HCT116 (cell line): ENCODE data around the gene E4F1. TPM values are rescaled to one million over a fixed set of nuclear protein-coding genes. Genes with fewer than 3 reads are reported as not detected.

Experiments used
- ATAC-seq: fragments of 200-7000 bp; cut with Tn5 transposase; 2 replicates; pipeline ENCODE4 v1.9.1; 2020; ENCODE audit warnings: mild to moderate bottlenecking, moderate library complexity
- BruUV-seq: library from RNA; stranded (reverse); fragments of 400-500 nt; replicated peaks from 2 replicates; lab custom pipeline; 2021; lab: Mats Ljungman, UMichigan
- CTCF ChIA-PET: fragments of 300-600 bp; sonication (Branson Sonifier 250); formaldehyde crosslinking; loops from one replicate; lab custom pipeline; 2021; ENCODE audit warnings: antibody characterized with exemption; lab: Charles Lee
- POLR2A ChIA-PET: fragments of 300-600, 350-600 bp; sonication (Branson Sonifier 250); formaldehyde crosslinking; loops from one replicate; lab custom pipeline; 2021; ENCODE audit warnings: antibody characterized with exemption; lab: Charles Lee
- RAD21 ChIA-PET, 2 experiments: fragments of 300-600 bp; sonication (Branson Sonifier 250); formaldehyde crosslinking; loops; one replicate each; lab custom pipeline; 2023; ENCODE audit warnings: low total read pairs in 2 of 2; ENCODE audit not compliant: uncharacterized antibody in 2 of 2, unreplicated experiment in 2 of 2, low non-redundant PET in 1 of 2; lab: Charles Lee
- DNase-seq: peaks from one replicate; pipeline ENCODE4 v3.0.0-alpha.2; 2010; ENCODE audit warnings: low read depth, low spot score
- H2AFZ ChIP-seq: fragments of 200-600 bp; shearing (Covaris generic), sonication (generic); 2 replicates; pipeline ENCODE4 v1.6.1; 2017; ENCODE audit warnings: low read depth, mixed run types, mixed read lengths, antibody characterized with exemption, low read length; ENCODE audit not compliant: poor library complexity, severe bottlenecking
- H3K27ac ChIP-seq: 2 replicates; pipeline ENCODE4 v1.5.1; 2012; ENCODE audit warnings: low read depth, low read length
- H3K27me3 ChIP-seq: fragments of 200-600 bp; sonication (generic); 2 replicates; pipeline ENCODE4 v1.6.1; 2016; ENCODE audit warnings: mixed run types, low read length, mixed read lengths; ENCODE audit not compliant: insufficient read depth
- H3K36me3 ChIP-seq, 2 experiments: fragments of 200-500 bp in 1 of 2; fragments of 200-600 bp in 1 of 2; sonication (Bioruptor generic) in 1 of 2; sonication (generic) in 1 of 2; 2 replicates each; pipeline versions ENCODE4 v1.5.1 to v1.6.1; 2014 to 2016; ENCODE audit warnings: low read length in 2 of 2, inconsistent platforms in 1 of 2, mixed read lengths in 1 of 2, mixed run types in 1 of 2; ENCODE audit not compliant: insufficient read depth in 2 of 2, control insufficient read depth in 1 of 2
- H3K4me1 ChIP-seq, 2 experiments: fragments of 200-600 bp in 1 of 2; sonication (generic) in 1 of 2; 2 replicates each; pipeline versions ENCODE4 v1.5.1 to v1.6.1; 2012 to 2017; ENCODE audit warnings: low read length in 2 of 2, inconsistent platforms in 1 of 2, mild to moderate bottlenecking in 1 of 2, mixed read lengths in 1 of 2, mixed run types in 1 of 2, moderate library complexity in 1 of 2; ENCODE audit not compliant: insufficient read depth in 2 of 2, control insufficient read depth in 1 of 2
- H3K4me2 ChIP-seq: fragments of 200-600 bp; sonication (generic); 2 replicates; pipeline ENCODE4 v1.6.1; 2017; ENCODE audit warnings: mixed run types, low read length, mixed read lengths
- H3K4me3 ChIP-seq, 2 experiments: fragments of 200-600 bp in 1 of 2; sonication (generic) in 1 of 2; replicated peaks in 1 of 2; 2 replicates each; pipeline ENCODE4 v1.5.1; 2011 to 2016; ENCODE audit warnings: low read length in 2 of 2, control low read depth in 1 of 2, low read depth in 1 of 2, mild to moderate bottlenecking in 1 of 2, mixed read lengths in 1 of 2, mixed run types in 1 of 2
- H3K79me2 ChIP-seq: fragments of 200-600 bp; sonication (generic); 2 replicates; pipeline ENCODE4 v1.6.1; 2017; ENCODE audit warnings: mild to moderate bottlenecking, mixed run types, low read length, moderate library complexity, mixed read lengths; ENCODE audit not compliant: insufficient read depth
- H3K9ac ChIP-seq: fragments of 200-600 bp; sonication (generic); 2 replicates; pipeline ENCODE4 v1.6.1; 2016; ENCODE audit warnings: low read length, mixed read lengths
- H3K9me2 ChIP-seq: fragments of 200-600 bp; sonication (generic), shearing (Covaris generic); 2 replicates; pipeline ENCODE4 v1.6.1; 2017; ENCODE audit warnings: mixed run types, mild to moderate bottlenecking, moderate library complexity; ENCODE audit not compliant: insufficient read depth
- H3K9me3 ChIP-seq, 2 experiments: fragments of 200-500 bp in 1 of 2; fragments of 200-600 bp in 1 of 2; sonication (Bioruptor generic) in 1 of 2; sonication (generic) in 1 of 2; 2 replicates each; pipeline ENCODE4 v1.6.1; 2014 to 2017; ENCODE audit warnings: low read length in 2 of 2, mixed read lengths in 2 of 2, inconsistent platforms in 1 of 2, low read depth in 1 of 2, mild to moderate bottlenecking in 1 of 2, mixed run types in 1 of 2, moderate library complexity in 1 of 2; ENCODE audit not compliant: control insufficient read depth in 1 of 2, insufficient read depth in 1 of 2
- H4K20me1 ChIP-seq: fragments of 200-600 bp; sonication (generic), shearing (Covaris generic); 2 replicates; pipeline ENCODE4 v1.6.1; 2017; ENCODE audit warnings: mixed run types, mild to moderate bottlenecking, moderate library complexity; ENCODE audit not compliant: insufficient read depth
- CBX3 ChIP-seq: IDR thresholded peaks from 2 replicates; pipeline ENCODE4 v1.6.1; 2012; ENCODE audit warnings: low read depth
- EZH2phosphoT487 ChIP-seq: fragments of 200-600 bp; IDR thresholded peaks from 2 replicates; pipeline ENCODE4 v1.6.1; 2018; ENCODE audit warnings: antibody characterized with exemption, borderline replicate concordance
- FOSL1 ChIP-seq: IDR thresholded peaks from 2 replicates; pipeline ENCODE4 v1.6.1; 2012; ENCODE audit warnings: low read depth
- POLR2AphosphoS5 ChIP-seq: IDR thresholded peaks from 2 replicates; pipeline ENCODE4 v1.6.1; 2011; ENCODE audit warnings: mild to moderate bottlenecking, low read depth, low read length, moderate library complexity
- SIN3A ChIP-seq: IDR thresholded peaks from 2 replicates; pipeline ENCODE4 v1.6.1; 2012; ENCODE audit warnings: low read depth
- SRF ChIP-seq: IDR thresholded peaks from 2 replicates; pipeline ENCODE4 v1.6.1; 2012; ENCODE audit warnings: low read depth
- TCF7L2 ChIP-seq: IDR thresholded peaks from 2 replicates; pipeline ENCODE4 v1.7.0; 2011; ENCODE audit warnings: borderline replicate concordance, inconsistent platforms; ENCODE audit not compliant: insufficient read depth, insufficient read length; ENCODE audit errors: extremely low read depth
- YY1 ChIP-seq: IDR thresholded peaks from 2 replicates; pipeline ENCODE4 v1.6.1; 2011; ENCODE audit warnings: low read length, low read depth, moderate library complexity, mild to moderate bottlenecking; ENCODE audit not compliant: insufficient replicate concordance; ENCODE audit errors: extremely low read depth
- ZFX ChIP-seq: fragments of 450-650 bp; IDR thresholded peaks from 2 replicates; pipeline ENCODE4 v1.6.1; 2017
- ZNF274 ChIP-seq: fragments of 200-500 bp; sonication (Bioruptor generic); IDR thresholded peaks from 2 replicates; pipeline ENCODE4 v1.6.1; 2014; ENCODE audit warnings: mild to moderate bottlenecking, low read depth, low read length, inconsistent platforms
- intact Hi-C: fragments of 100-400 bp; cut with micrococcal nuclease; formaldehyde crosslinking; loops from 2 replicates; pipeline ENCODE4 v1.10.0; 2022
- total RNA-seq: library from RNA; stranded (reverse); gene quantifications from one replicate; pipeline ENCODE4 v1.2.1, GENCODE V29; 2021; ENCODE audit not compliant: unreplicated experiment
- TF ChIP-seq, protein P1 (sequence below): IDR thresholded peaks from 2 replicates; pipeline ENCODE4 v1.6.1; 2012

E4F1 gene
- total RNA-seq, 1 experiment from 2014 or later: 40.7 TPM

DNA sequence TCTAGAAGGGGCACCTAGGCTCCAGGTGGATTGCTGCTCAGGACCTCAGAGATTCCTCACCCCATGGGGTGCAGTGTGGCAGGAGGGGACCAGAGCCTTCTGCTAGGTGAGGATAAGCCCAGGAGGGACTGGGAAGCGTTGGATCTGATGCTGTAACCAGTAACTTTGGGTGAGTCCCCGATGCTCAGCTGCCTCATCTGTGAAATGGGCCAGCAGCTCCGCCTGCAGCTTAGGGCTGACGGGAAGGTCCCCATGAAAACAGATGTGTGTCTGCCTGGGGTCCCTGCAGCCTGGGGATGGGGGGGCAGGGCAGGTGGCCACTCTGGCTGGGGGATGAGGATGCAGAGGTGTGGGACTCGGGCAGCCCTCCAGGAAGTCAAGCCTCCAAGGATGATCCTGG is 24.3 kb upstream of the E4F1 start:
- no peaks in the 10 kb centered on the region for H3K36me3 ChIP-seq
- H3K9me3 ChIP-seq: no peaks in the 10 kb centered on the region
- no peaks in the 10 kb centered on the region for H4K20me1 ChIP-seq
- H3K79me2 ChIP-seq: no peaks in the 10 kb centered on the region
- intact Hi-C loops: loop anchor here (10.0 kb wide), 1 partner anchor 306 kb away; no protein-coding TSS in a partner anchor
- H3K9me2 ChIP-seq: no peaks in the 10 kb centered on the region
- no peak overlapping the region for H3K27ac ChIP-seq
- RAD21 ChIA-PET: no interaction called here
- no TSS peak for BruUV-seq
- H3K4me1 ChIP-seq: peaks cover 5 to 18% of the 10 kb centered on the region in 2 experiments
- H3K4me2 ChIP-seq: no peak overlapping the region
- CTCF ChIA-PET: no interaction called here
- H2AFZ ChIP-seq: no peak overlapping the region
- H3K27me3 ChIP-seq: no peaks in the 10 kb centered on the region
- DNase-seq: no peak
- ATAC-seq: no peak
- TF ChIP-seq ZFX: no peak
- no peak for TF ChIP-seq SIN3A
- TF ChIP-seq, protein P1, sequence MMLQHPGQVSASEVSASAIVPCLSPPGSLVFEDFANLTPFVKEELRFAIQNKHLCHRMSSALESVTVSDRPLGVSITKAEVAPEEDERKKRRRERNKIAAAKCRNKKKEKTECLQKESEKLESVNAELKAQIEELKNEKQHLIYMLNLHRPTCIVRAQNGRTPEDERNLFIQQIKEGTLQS: no peak
- no peak for TF ChIP-seq FOSL1
- no peak for TF ChIP-seq EZH2phosphoT487
- TF ChIP-seq ZNF274: no peak
- no peak for TF ChIP-seq SRF
- TF ChIP-seq CBX3: no peak
- TF ChIP-seq YY1: no peak
- TF ChIP-seq TCF7L2: no peak
- TF ChIP-seq POLR2AphosphoS5: no peak
- H3K4me3 ChIP-seq: no peak overlapping the region
- H3K9ac ChIP-seq: no peak overlapping the region
- POLR2A ChIA-PET: interaction anchor here (1.5 to 2.1 kb wide), 2 partner anchors 16 to 44 kb away, joined by 3 to 6 read pairs; partner anchors contain the start of genes PGP and TRAF7
